Neural progenitor cell (in vitro differentiated cells): ENCODE data around the gene ANKRD13D. TPM values are rescaled to one million over a fixed set of nuclear protein-coding genes. Genes with fewer than 3 reads are reported as not detected.
A peak's percentile ranks its signal among the peaks of the same experiment; 100 is the strongest.

Experiments used
- DNase-seq: peaks from one replicate; pipeline ENCODE4 v3.0.0-alpha.2; 2016; ENCODE audit warnings: low spot score
- H2AFZ ChIP-seq: fragments of 200-600 bp; sonication (generic); replicated peaks from 2 replicates; pipeline ENCODE4 v1.6.1; 2016; ENCODE audit warnings: antibody characterized with exemption
- H3F3A ChIP-seq: fragments of 200-600 bp; sonication (generic); 2 replicates; pipeline ENCODE4 v1.6.1; 2016; ENCODE audit warnings: antibody characterized with exemption, low read depth
- H3K27ac ChIP-seq: fragments of 200-600 bp; sonication (generic); 2 replicates; pipeline ENCODE4 v1.5.1; 2016; ENCODE audit warnings: mild to moderate bottlenecking
- H3K27me3 ChIP-seq: fragments of 200-600 bp; sonication (generic); 2 replicates; pipeline ENCODE4 v1.6.1; 2016; ENCODE audit warnings: mild to moderate bottlenecking, moderate library complexity
- H3K36me3 ChIP-seq: fragments of 200-600 bp; sonication (generic); 2 replicates; pipeline ENCODE4 v1.5.1; 2016
- H3K4me1 ChIP-seq: fragments of 200-600 bp; sonication (generic); 2 replicates; pipeline ENCODE4 v1.6.1; 2016; ENCODE audit warnings: mixed run types
- H3K4me2 ChIP-seq: fragments of 200-600 bp; sonication (generic); 2 replicates; pipeline ENCODE4 v1.6.1; 2016
- H3K4me3 ChIP-seq: fragments of 200-600 bp; sonication (generic); 2 replicates; pipeline ENCODE4 v1.5.1; 2016
- H3K79me2 ChIP-seq: fragments of 200-600 bp; sonication (generic); 2 replicates; pipeline ENCODE4 v1.6.1; 2016; ENCODE audit warnings: low read depth
- H3K9ac ChIP-seq: fragments of 200-600 bp; sonication (generic); 2 replicates; pipeline ENCODE4 v1.6.1; 2016
- H3K9me3 ChIP-seq: fragments of 200-600 bp; sonication (generic); 2 replicates; pipeline ENCODE4 v1.5.1; 2016; ENCODE audit warnings: low read depth
- H4K20me1 ChIP-seq: fragments of 200-600 bp; sonication (generic); 2 replicates; pipeline ENCODE4 v1.6.1; 2016; ENCODE audit warnings: low read depth
- H3K27ac Mint-ChIP-seq: 3 replicates; pipeline ENCODE4 v1.8.0; 2021; ENCODE audit warnings: mixed read lengths
- H3K27me3 Mint-ChIP-seq: 2 replicates; pipeline ENCODE4 v1.8.0; 2022; ENCODE audit warnings: low read depth, mild to moderate bottlenecking, inconsistent platforms, moderate library complexity, mixed read lengths; ENCODE audit not compliant: insufficient read depth
- H3K36me3 Mint-ChIP-seq: 3 replicates; pipeline ENCODE4 v1.8.0; 2021; ENCODE audit warnings: mixed read lengths
- H3K4me1 Mint-ChIP-seq: 3 replicates; pipeline ENCODE4 v1.8.0; 2021; ENCODE audit warnings: mixed read lengths
- H3K4me3 Mint-ChIP-seq: 3 replicates; pipeline ENCODE4 v1.8.0; 2021; ENCODE audit warnings: mild to moderate bottlenecking, moderate library complexity, mixed read lengths
- H3K9me3 Mint-ChIP-seq: 3 replicates; pipeline ENCODE4 v1.8.0; 2020; ENCODE audit warnings: mixed read lengths
- CTCF ChIP-seq: fragments of 200-600 bp; sonication (generic); IDR thresholded peaks from 2 replicates; pipeline ENCODE4 v1.5.1; 2017; ENCODE audit warnings: antibody characterized with exemption, mild to moderate bottlenecking
- EZH2 ChIP-seq: fragments of 200-600 bp; sonication (generic); IDR thresholded peaks from 2 replicates; pipeline ENCODE4 v1.6.1; 2017; ENCODE audit warnings: antibody characterized with exemption, mild to moderate bottlenecking, moderate library complexity
- EZH2phosphoT487 ChIP-seq: fragments of 200-600 bp; sonication (generic); IDR thresholded peaks from 2 replicates; pipeline ENCODE4 v1.6.1; 2017; ENCODE audit warnings: antibody characterized with exemption
- total RNA-seq: library from RNA; depleted of rRNA; stranded (reverse); fragments of >200 nt; gene quantifications from 2 replicates; pipeline ENCODE4 v1.2.3, GENCODE V29; 2015; ENCODE audit warnings: low replicate concordance

Gene ANKRD13D
- total RNA-seq, 1 donor from 2014 or later: 21.0 TPM

- H3K9ac ChIP-seq: no peak overlapping the region
- no peaks in the 10 kb centered on the region for H3K27me3 ChIP-seq
- no peak overlapping the region for H2AFZ ChIP-seq
- peaks cover 9% of the 10 kb centered on the region for H3K27me3 Mint-ChIP-seq
- TF ChIP-seq EZH2phosphoT487 (no peak), EZH2 (no peak), CTCF (no peak)
- peaks cover 16% of the 10 kb centered on the region for H3K9me3 Mint-ChIP-seq
- H4K20me1 ChIP-seq: no peaks in the 10 kb centered on the region
- peak overlapping the region; percentile 95 for H3K4me3 Mint-ChIP-seq
- H3K9me3 ChIP-seq: no peaks in the 10 kb centered on the region
- peaks cover 15% of the 10 kb centered on the region for H3K79me2 ChIP-seq
- H3K36me3 Mint-ChIP-seq: peaks cover 35% of the 10 kb centered on the region
- H3K27ac ChIP-seq: no peak overlapping the region
- peaks cover 21% of the 10 kb centered on the region for H3F3A ChIP-seq
- H3K27ac Mint-ChIP-seq: no peak overlapping the region
- no peak overlapping the region for H3K4me2 ChIP-seq
- no peaks in the 10 kb centered on the region for H3K36me3 ChIP-seq
- H3K4me1 Mint-ChIP-seq: peaks cover 17% of the 10 kb centered on the region
- H3K4me3 ChIP-seq: no peak overlapping the region
- peaks cover 11% of the 10 kb centered on the region for H3K4me1 ChIP-seq
- DNase-seq: no peak
Observed at GRCh38 chr11:67291481-67292381, 2.6 kb downstream of the ANKRD13D start.

GRCh38 chr11:67292671-67293070 lies 3.6 kb downstream of the ANKRD13D start:
- no peak for DNase-seq
- Histone ChIP-seq H3F3A (peaks cover 13% of the 10 kb centered on the region), H3K27ac (no peak overlapping the region), H4K20me1 (no peaks in the 10 kb centered on the region), H3K4me1 (peaks cover 10% of the 10 kb centered on the region), H3K36me3 (no peaks in the 10 kb centered on the region), H3K79me2 (peaks cover 15% of the 10 kb centered on the region), H3K4me2 (no peak overlapping the region), H3K4me3 (no peak overlapping the region), H3K9me3 (no peaks in the 10 kb centered on the region), H2AFZ (no peak overlapping the region), H3K27me3 (no peaks in the 10 kb centered on the region), H3K9ac (no peak overlapping the region)
- no peak for TF ChIP-seq CTCF
- TF ChIP-seq EZH2: no peak
- TF ChIP-seq EZH2phosphoT487: no peak
- Mint-ChIP-seq H3K27me3 (peaks cover 6% of the 10 kb centered on the region), H3K36me3 (peaks cover 39% of the 10 kb centered on the region), H3K4me3 (no peak overlapping the region), H3K9me3 (peaks cover 19% of the 10 kb centered on the region), H3K4me1 (peaks cover 10% of the 10 kb centered on the region), H3K27ac (no peak overlapping the region)

GRCh38 chr11:67293090-67293489 lies 4.0 kb downstream of the ANKRD13D start:
- Mint-ChIP-seq H3K27ac (no peak overlapping the region), H3K36me3 (peaks cover 41% of the 10 kb centered on the region), H3K4me3 (no peak overlapping the region), H3K4me1 (peaks cover 6% of the 10 kb centered on the region), H3K27me3 (peaks cover 4% of the 10 kb centered on the region), H3K9me3 (peaks cover 19% of the 10 kb centered on the region)
- Histone ChIP-seq H3K27me3 (no peaks in the 10 kb centered on the region), H3K79me2 (peaks cover 15% of the 10 kb centered on the region), H3K4me2 (no peak overlapping the region), H3K9me3 (no peaks in the 10 kb centered on the region), H4K20me1 (no peaks in the 10 kb centered on the region), H3K36me3 (no peaks in the 10 kb centered on the region), H3F3A (peaks cover 9% of the 10 kb centered on the region), H3K27ac (no peak overlapping the region), H3K9ac (no peak overlapping the region), H2AFZ (no peak overlapping the region), H3K4me3 (no peak overlapping the region), H3K4me1 (peaks cover 6% of the 10 kb centered on the region)
- DNase-seq: no peak
- TF ChIP-seq EZH2phosphoT487: no peak
- TF ChIP-seq CTCF: no peak
- no peak for TF ChIP-seq EZH2
